ENCODE results near the gene USP44.

Gene USP44

DNA sequence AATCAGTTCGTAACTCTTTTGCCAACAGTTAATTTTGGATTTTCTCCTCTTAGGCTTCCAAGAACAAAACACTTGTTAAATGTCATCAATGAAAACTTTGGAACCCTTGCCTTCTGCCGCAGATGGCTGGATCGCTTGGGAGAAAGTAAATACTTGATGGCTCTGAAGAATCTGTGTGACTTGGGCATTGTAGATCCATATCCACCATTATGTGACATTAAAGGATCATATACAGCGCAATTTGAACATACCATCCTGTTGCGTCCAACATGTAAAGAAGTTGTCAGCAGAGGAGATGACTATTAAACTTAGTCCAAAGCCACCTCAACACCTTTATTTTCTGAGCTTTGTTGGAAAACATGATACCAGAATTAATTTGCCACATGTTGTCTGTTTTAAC lies 37.7 kb downstream of the USP44 start:
- H3K4me1 ChIP-seq (ENCODE audit: control insufficient read depth in 2 of 2, insufficient read depth in 2 of 2, low read length in 2 of 2), result no peaks in the 10 kb centered on the region
- peaks cover 38 to 60% of the 10 kb centered on the region in 2 donors for H3K36me3 ChIP-seq (ENCODE audit: control insufficient read depth in 2 of 2, insufficient read depth in 2 of 2, low read length in 2 of 2)
- no peak overlapping the region for H3K4me3 ChIP-seq (ENCODE audit: low read length in 2 of 2)
- no peaks in the 10 kb centered on the region for H3K27me3 ChIP-seq (ENCODE audit: control insufficient read depth in 2 of 2, insufficient read depth in 2 of 2, low read length in 2 of 2)
- no peaks in the 10 kb centered on the region for H3K9me3 ChIP-seq (ENCODE audit: control insufficient read depth in 2 of 2, low read length in 2 of 2)
- no peak overlapping the region for H3K9ac ChIP-seq (ENCODE audit: low read depth in 1 of 2, low read length in 2 of 2)
- no peak overlapping the region for H3K27ac ChIP-seq (ENCODE audit: low read depth in 2 of 2, low read length in 2 of 2)

DNA sequence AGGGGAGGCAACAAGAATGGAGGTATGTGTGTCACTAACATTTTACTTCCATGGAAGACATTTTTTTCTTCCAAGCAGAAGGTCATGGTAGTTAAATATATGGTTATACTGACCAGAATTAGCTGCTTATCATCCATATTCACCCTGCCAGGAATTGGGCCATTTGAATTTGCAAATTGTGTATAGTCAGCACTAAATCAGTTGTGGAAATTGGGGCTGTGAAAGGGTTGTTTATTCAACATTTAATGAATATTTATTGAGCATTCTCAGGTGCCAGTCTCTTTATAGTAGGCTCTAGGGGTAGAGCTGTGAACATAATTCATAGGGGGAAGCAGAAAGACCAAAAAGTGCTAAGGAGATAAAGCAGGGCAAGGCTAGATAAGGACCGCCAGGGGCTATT lies 39.3 kb downstream of the USP44 start:
- Histone ChIP-seq H3K36me3 (ENCODE audit: control insufficient read depth in 2 of 2, insufficient read depth in 2 of 2, low read length in 2 of 2) (peaks cover 47 to 71% of the 10 kb centered on the region in 2 donors), H3K4me3 (ENCODE audit: low read length in 2 of 2) (no peak overlapping the region), H3K9ac (ENCODE audit: low read depth in 1 of 2, low read length in 2 of 2) (no peak overlapping the region), H3K27ac (ENCODE audit: low read depth in 2 of 2, low read length in 2 of 2) (no peak overlapping the region), H3K9me3 (ENCODE audit: control insufficient read depth in 2 of 2, low read length in 2 of 2) (no peaks in the 10 kb centered on the region), H3K27me3 (ENCODE audit: control insufficient read depth in 2 of 2, insufficient read depth in 2 of 2, low read length in 2 of 2) (no peaks in the 10 kb centered on the region), H3K4me1 (ENCODE audit: control insufficient read depth in 2 of 2, insufficient read depth in 2 of 2, low read length in 2 of 2) (no peaks in the 10 kb centered on the region)

DNA sequence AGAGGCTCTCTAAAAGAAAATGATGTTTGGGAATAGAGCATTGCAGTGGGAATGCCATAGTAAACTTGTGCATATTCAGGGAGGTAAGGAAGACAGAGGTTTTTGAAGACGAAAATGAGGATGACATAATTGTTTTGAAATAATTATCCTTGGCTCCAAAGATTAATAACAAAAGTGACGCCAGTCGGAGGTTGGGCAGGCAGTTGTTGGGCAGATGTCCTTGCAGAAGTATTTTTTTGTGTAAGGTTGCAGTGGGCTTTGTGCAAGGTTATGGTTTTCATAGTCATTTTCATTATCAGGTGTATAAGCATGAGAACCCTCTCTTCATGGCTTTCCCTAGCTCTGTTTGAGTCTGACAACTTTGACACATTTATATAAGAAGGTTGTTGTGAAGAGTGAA lies 42.0 kb downstream of the USP44 start:
- Histone ChIP-seq H3K9ac (ENCODE audit: low read depth in 1 of 2, low read length in 2 of 2) (no peak overlapping the region), H3K9me3 (ENCODE audit: control insufficient read depth in 2 of 2, low read length in 2 of 2) (no peaks in the 10 kb centered on the region), H3K27ac (ENCODE audit: low read depth in 2 of 2, low read length in 2 of 2) (no peak overlapping the region), H3K4me1 (ENCODE audit: control insufficient read depth in 2 of 2, insufficient read depth in 2 of 2, low read length in 2 of 2) (no peaks in the 10 kb centered on the region), H3K36me3 (ENCODE audit: control insufficient read depth in 2 of 2, insufficient read depth in 2 of 2, low read length in 2 of 2) (peaks cover 51 to 71% of the 10 kb centered on the region in 2 donors), H3K4me3 (ENCODE audit: low read length in 2 of 2) (no peak overlapping the region), H3K27me3 (ENCODE audit: control insufficient read depth in 2 of 2, insufficient read depth in 2 of 2, low read length in 2 of 2) (no peaks in the 10 kb centered on the region)

DNA sequence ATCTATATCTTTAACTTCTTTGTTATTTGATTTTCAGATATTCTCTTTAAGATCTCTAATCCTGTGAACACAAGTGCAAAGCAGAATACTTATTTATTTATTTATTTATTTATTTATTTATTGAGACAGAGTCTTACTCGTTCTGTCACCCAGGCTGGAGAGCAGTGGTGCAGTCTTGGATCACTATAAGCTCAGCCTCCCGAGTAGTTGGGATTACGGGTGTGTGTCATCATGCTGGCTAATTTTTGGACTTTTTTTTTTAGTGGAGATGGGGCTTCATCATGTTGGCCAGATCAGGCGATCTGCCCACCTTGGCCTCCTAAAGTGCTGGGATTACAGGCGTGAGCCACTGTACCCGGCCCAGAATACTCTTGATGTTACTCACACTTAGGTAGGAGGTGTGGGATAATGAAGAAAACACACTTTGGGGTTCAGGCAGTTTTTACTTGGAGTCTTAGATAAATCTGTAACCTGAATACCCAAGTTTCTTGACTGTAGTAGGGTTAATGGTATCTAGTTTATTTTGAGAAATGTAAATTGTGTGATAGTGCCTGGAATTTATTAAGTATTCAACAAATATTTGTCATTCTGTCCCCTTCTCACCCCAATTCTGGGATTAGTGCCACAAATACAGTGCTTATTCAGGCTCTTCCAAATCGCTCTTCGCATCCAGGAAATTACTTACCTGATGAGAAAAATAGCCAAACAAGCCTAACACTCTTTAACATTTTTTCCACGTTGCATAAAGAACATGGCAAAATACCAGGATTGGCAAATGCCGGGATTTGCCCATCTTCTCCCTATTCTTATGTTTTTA lies 44.4 kb downstream of the USP44 start:
- no peak overlapping the region for H3K27ac ChIP-seq (ENCODE audit: low read depth in 2 of 2, low read length in 2 of 2)
- H3K27me3 ChIP-seq (ENCODE audit: control insufficient read depth in 2 of 2, insufficient read depth in 2 of 2, low read length in 2 of 2), result no peaks in the 10 kb centered on the region
- H3K9ac ChIP-seq (ENCODE audit: low read depth in 1 of 2, low read length in 2 of 2), result no peak overlapping the region
- H3K9me3 ChIP-seq (ENCODE audit: control insufficient read depth in 2 of 2, low read length in 2 of 2), result no peaks in the 10 kb centered on the region
- H3K4me3 ChIP-seq (ENCODE audit: low read length in 2 of 2), result no peak overlapping the region
- no peaks in the 10 kb centered on the region for H3K4me1 ChIP-seq (ENCODE audit: control insufficient read depth in 2 of 2, insufficient read depth in 2 of 2, low read length in 2 of 2)
- peaks cover 45 to 57% of the 10 kb centered on the region in 2 donors for H3K36me3 ChIP-seq (ENCODE audit: control insufficient read depth in 2 of 2, insufficient read depth in 2 of 2, low read length in 2 of 2)

DNA sequence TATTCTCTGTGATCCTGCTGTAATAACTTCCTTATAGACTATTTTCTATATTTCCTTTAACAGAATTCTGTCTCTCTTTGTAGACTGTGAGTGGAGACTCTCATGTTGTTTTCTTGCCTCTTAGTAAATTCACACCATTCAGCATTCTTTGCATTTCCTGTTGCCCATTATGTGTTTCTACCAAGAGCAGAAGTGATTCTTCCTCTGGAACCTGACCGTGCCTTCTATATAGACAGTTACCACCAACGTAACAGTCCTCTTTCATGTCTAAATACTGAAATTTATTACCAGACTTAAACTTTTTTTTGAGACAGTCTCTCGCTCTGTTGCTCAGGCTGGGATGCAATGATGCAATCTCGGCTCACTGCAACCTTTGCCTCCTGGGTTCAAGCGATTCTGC lies 46.2 kb downstream of the USP44 start:
- Histone ChIP-seq H3K36me3 (ENCODE audit: control insufficient read depth in 2 of 2, insufficient read depth in 2 of 2, low read length in 2 of 2) (peaks cover 41 to 43% of the 10 kb centered on the region in 2 donors), H3K4me3 (ENCODE audit: low read length in 2 of 2) (no peak overlapping the region), H3K9me3 (ENCODE audit: control insufficient read depth in 2 of 2, low read length in 2 of 2) (no peaks in the 10 kb centered on the region), H3K9ac (ENCODE audit: low read depth in 1 of 2, low read length in 2 of 2) (no peak overlapping the region), H3K4me1 (ENCODE audit: control insufficient read depth in 2 of 2, insufficient read depth in 2 of 2, low read length in 2 of 2) (no peaks in the 10 kb centered on the region), H3K27ac (ENCODE audit: low read depth in 2 of 2, low read length in 2 of 2) (no peak overlapping the region), H3K27me3 (ENCODE audit: control insufficient read depth in 2 of 2, insufficient read depth in 2 of 2, low read length in 2 of 2) (no peaks in the 10 kb centered on the region)

DNA sequence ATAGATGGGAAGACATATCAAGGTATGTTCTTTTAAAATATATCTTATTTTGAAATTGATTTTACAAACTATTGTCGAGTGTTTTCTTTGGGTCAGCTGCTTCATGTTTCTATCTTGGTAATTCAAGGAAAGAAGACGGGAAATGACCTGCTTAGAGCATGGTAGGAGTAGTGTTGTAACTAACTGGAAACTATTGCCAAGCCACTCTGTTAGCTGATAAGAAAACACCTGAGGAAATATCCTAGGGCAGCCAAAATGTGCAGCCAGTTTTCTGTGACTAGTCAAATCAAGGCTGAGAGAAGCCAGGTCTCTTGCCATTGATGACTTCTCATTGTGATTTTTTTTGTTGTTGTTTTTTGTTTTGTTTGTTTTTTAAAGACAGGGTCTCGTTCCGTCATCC lies 47.1 kb downstream of the USP44 start:
- H3K36me3 ChIP-seq (ENCODE audit: control insufficient read depth in 2 of 2, insufficient read depth in 2 of 2, low read length in 2 of 2), result peaks cover 41 to 47% of the 10 kb centered on the region in 2 donors
- no peak overlapping the region for H3K27ac ChIP-seq (ENCODE audit: low read depth in 2 of 2, low read length in 2 of 2)
- H3K27me3 ChIP-seq (ENCODE audit: control insufficient read depth in 2 of 2, insufficient read depth in 2 of 2, low read length in 2 of 2), result no peaks in the 10 kb centered on the region
- H3K4me1 ChIP-seq (ENCODE audit: control insufficient read depth in 2 of 2, insufficient read depth in 2 of 2, low read length in 2 of 2), result no peaks in the 10 kb centered on the region
- H3K9ac ChIP-seq (ENCODE audit: low read depth in 1 of 2, low read length in 2 of 2), result no peak overlapping the region
- H3K9me3 ChIP-seq (ENCODE audit: control insufficient read depth in 2 of 2, low read length in 2 of 2), result no peaks in the 10 kb centered on the region
- H3K4me3 ChIP-seq (ENCODE audit: low read length in 2 of 2), result no peak overlapping the region

DNA sequence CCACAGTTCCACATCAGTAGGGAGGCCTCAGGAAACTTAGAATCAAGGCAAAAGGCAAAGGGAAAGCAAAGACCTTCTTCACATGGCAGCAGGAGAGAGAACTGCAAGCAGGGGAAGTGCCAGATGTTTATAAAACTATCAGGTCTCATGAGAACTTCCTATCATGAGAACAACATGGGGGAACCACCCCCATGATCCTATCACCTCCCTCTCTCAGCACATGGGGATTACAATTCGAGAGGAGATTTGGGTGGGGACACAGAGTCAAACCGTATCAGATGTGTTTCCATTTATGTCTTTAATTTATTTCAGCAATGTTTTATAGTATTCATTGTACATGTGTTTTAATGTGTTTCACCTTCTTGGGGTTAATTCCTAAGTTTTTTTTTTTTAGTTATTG lies 51.5 kb downstream of the USP44 start:
- Histone ChIP-seq H3K27ac (ENCODE audit: low read depth in 2 of 2, low read length in 2 of 2) (no peak overlapping the region), H3K4me1 (ENCODE audit: control insufficient read depth in 2 of 2, insufficient read depth in 2 of 2, low read length in 2 of 2) (no peaks in the 10 kb centered on the region), H3K9ac (ENCODE audit: low read depth in 1 of 2, low read length in 2 of 2) (no peak overlapping the region), H3K9me3 (ENCODE audit: control insufficient read depth in 2 of 2, low read length in 2 of 2) (no peaks in the 10 kb centered on the region), H3K36me3 (ENCODE audit: control insufficient read depth in 2 of 2, insufficient read depth in 2 of 2, low read length in 2 of 2) (peaks cover 46 to 52% of the 10 kb centered on the region in 2 donors), H3K27me3 (ENCODE audit: control insufficient read depth in 2 of 2, insufficient read depth in 2 of 2, low read length in 2 of 2) (no peaks in the 10 kb centered on the region), H3K4me3 (ENCODE audit: low read length in 2 of 2) (no peak overlapping the region)

DNA sequence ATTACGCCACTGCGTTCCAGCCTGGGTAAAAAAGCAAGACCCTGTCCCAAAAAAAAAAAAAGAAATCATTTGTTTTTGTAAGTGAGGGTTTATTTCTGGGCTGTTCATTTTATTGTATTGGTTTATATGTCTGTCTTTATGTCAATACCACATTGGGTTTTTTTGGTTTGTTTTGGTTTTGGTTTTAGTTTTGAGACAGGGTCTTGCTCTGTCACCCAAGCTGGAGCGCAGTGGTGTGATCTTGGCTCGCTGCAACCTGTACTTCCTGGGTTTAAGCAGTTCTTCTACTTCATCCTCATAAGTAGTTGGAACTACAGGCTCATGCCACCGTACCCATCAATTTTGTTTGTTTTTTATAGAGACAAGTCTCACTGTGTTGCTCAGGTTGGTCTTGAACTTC lies 52.3 kb downstream of the USP44 start:
- H3K9ac ChIP-seq (ENCODE audit: low read depth in 1 of 2, low read length in 2 of 2), result no peak overlapping the region
- H3K4me3 ChIP-seq (ENCODE audit: low read length in 2 of 2), result no peak overlapping the region
- no peaks in the 10 kb centered on the region for H3K4me1 ChIP-seq (ENCODE audit: control insufficient read depth in 2 of 2, insufficient read depth in 2 of 2, low read length in 2 of 2)
- no peak overlapping the region for H3K27ac ChIP-seq (ENCODE audit: low read depth in 2 of 2, low read length in 2 of 2)
- H3K27me3 ChIP-seq (ENCODE audit: control insufficient read depth in 2 of 2, insufficient read depth in 2 of 2, low read length in 2 of 2), result no peaks in the 10 kb centered on the region
- H3K9me3 ChIP-seq (ENCODE audit: control insufficient read depth in 2 of 2, low read length in 2 of 2), result no peaks in the 10 kb centered on the region
- H3K36me3 ChIP-seq (ENCODE audit: control insufficient read depth in 2 of 2, insufficient read depth in 2 of 2, low read length in 2 of 2), result peaks cover 45 to 49% of the 10 kb centered on the region in 2 donors

DNA sequence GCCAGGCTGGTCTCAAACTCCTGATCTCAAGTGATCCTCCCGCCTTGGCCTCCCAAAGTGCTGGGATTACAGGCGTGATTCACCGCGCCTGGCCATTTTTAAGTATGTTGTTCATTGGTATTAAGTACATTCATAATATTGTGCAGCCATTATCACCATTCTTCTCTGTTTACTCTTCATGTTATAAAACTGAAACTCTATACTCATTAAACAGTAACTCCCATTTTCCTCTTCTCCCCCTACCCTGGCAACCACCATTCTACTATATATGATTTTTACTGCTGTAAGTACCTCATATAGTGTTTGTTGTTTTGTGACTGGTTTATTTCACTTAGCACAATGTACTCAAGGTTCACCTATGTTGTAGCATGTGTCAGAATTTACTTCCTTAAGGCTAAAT lies 54.2 kb downstream of the USP44 start:
- Histone ChIP-seq H3K27ac (ENCODE audit: low read depth in 2 of 2, low read length in 2 of 2) (no peak overlapping the region), H3K27me3 (ENCODE audit: control insufficient read depth in 2 of 2, insufficient read depth in 2 of 2, low read length in 2 of 2) (no peaks in the 10 kb centered on the region), H3K4me3 (ENCODE audit: low read length in 2 of 2) (no peak overlapping the region), H3K4me1 (ENCODE audit: control insufficient read depth in 2 of 2, insufficient read depth in 2 of 2, low read length in 2 of 2) (no peaks in the 10 kb centered on the region), H3K9me3 (ENCODE audit: control insufficient read depth in 2 of 2, low read length in 2 of 2) (no peaks in the 10 kb centered on the region), H3K36me3 (ENCODE audit: control insufficient read depth in 2 of 2, insufficient read depth in 2 of 2, low read length in 2 of 2) (peaks cover 34 to 44% of the 10 kb centered on the region in 2 donors), H3K9ac (ENCODE audit: low read depth in 1 of 2, low read length in 2 of 2) (no peak overlapping the region)

DNA sequence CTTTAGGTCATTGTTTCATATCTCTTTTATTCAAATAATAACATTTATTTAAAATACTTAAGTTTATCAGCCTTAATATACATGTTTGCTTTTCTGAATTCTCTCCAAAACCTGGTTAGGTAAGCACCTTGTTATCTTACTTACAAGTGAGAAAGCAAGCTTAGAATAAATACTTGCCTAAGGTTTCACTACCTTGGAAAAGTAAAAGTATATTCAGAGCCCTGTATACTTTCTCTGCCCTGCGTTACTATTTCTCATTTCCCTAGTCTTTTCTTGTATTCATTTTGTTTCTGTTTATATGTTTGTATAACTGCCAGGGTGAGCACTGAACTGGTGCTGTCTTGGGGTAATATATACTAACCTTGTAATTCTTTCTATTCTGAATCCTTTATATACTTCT lies 55.8 kb downstream of the USP44 start:
- Histone ChIP-seq H3K9me3 (ENCODE audit: control insufficient read depth in 2 of 2, low read length in 2 of 2) (no peaks in the 10 kb centered on the region), H3K36me3 (ENCODE audit: control insufficient read depth in 2 of 2, insufficient read depth in 2 of 2, low read length in 2 of 2) (peaks cover 32 to 48% of the 10 kb centered on the region in 2 donors), H3K9ac (ENCODE audit: low read depth in 1 of 2, low read length in 2 of 2) (no peak overlapping the region), H3K4me3 (ENCODE audit: low read length in 2 of 2) (no peak overlapping the region), H3K27ac (ENCODE audit: low read depth in 2 of 2, low read length in 2 of 2) (no peak overlapping the region), H3K27me3 (ENCODE audit: control insufficient read depth in 2 of 2, insufficient read depth in 2 of 2, low read length in 2 of 2) (no peaks in the 10 kb centered on the region), H3K4me1 (ENCODE audit: control insufficient read depth in 2 of 2, insufficient read depth in 2 of 2, low read length in 2 of 2) (no peaks in the 10 kb centered on the region)

All from mucosa of rectum (tissue), 2 donors.